ENCODE results near the gene MCU. TPM values are rescaled to one million over a fixed set of nuclear protein-coding genes. Genes with fewer than 3 reads are reported as not detected.

Gene MCU
- total RNA-seq, 1 experiment from 2014 or later: 37.2 TPM

DNA sequence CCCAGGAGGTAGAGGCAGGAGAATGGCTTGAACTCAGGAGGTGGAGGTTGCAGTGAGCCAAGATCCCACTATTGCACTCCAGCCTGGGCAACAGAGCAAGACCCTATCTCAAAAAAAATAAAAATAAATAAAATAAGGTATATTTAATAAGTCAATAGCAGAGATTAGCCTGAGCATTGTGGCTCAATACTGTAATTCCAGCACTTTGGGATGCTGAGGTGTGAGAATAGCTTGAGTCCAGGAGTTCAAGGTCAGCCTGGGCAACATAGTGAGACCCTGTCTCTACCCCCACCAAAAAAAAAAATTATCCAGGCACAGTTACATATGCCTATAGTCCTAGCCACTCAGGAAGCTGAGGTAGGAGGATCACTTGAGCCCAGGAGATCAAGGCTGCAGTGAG is 163.2 kb downstream of the MCU start:
- DNase-seq (ENCODE audit: low spot score) (no peak), ATAC-seq (no peak)
- Mint-ChIP-seq H3K27me3 (ENCODE audit: low read depth) (no peaks in the 10 kb centered on the region), H3K4me1 (no peaks in the 10 kb centered on the region), H3K9me3 (peaks cover 25% of the 10 kb centered on the region), H3K27ac (no peak overlapping the region), H3K36me3 (peaks cover 19% of the 10 kb centered on the region), H3K4me3 (no peak overlapping the region)
- CTCF ChIA-PET: no interaction called here
- POLR2A ChIA-PET: no interaction called here
- TF ChIP-seq, protein P1, sequence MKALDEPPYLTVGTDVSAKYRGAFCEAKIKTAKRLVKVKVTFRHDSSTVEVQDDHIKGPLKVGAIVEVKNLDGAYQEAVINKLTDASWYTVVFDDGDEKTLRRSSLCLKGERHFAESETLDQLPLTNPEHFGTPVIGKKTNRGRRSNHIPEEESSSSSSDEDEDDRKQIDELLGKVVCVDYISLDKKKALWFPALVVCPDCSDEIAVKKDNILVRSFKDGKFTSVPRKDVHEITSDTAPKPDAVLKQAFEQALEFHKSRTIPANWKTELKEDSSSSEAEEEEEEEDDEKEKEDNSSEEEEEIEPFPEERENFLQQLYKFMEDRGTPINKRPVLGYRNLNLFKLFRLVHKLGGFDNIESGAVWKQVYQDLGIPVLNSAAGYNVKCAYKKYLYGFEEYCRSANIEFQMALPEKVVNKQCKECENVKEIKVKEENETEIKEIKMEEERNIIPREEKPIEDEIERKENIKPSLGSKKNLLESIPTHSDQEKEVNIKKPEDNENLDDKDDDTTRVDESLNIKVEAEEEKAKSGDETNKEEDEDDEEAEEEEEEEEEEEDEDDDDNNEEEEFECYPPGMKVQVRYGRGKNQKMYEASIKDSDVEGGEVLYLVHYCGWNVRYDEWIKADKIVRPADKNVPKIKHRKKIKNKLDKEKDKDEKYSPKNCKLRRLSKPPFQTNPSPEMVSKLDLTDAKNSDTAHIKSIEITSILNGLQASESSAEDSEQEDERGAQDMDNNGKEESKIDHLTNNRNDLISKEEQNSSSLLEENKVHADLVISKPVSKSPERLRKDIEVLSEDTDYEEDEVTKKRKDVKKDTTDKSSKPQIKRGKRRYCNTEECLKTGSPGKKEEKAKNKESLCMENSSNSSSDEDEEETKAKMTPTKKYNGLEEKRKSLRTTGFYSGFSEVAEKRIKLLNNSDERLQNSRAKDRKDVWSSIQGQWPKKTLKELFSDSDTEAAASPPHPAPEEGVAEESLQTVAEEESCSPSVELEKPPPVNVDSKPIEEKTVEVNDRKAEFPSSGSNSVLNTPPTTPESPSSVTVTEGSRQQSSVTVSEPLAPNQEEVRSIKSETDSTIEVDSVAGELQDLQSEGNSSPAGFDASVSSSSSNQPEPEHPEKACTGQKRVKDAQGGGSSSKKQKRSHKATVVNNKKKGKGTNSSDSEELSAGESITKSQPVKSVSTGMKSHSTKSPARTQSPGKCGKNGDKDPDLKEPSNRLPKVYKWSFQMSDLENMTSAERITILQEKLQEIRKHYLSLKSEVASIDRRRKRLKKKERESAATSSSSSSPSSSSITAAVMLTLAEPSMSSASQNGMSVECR (CRISPR knock-in tag; IDR thresholded peaks at IDR 0.05; ENCODE audit: borderline replicate concordance): no peak
- TF ChIP-seq SMAD4 (CRISPR knock-in tag; IDR thresholded peaks at IDR 0.05) (no peak), ZNF317 (CRISPR knock-in tag; IDR thresholded peaks at IDR 0.05; ENCODE audit: borderline replicate concordance, low read depth) (no peak), ZNF232 (CRISPR knock-in tag; IDR thresholded peaks at IDR 0.05) (no peak), PRRX2 (CRISPR knock-in tag; IDR thresholded peaks at IDR 0.05) (no peak), SP1 (CRISPR knock-in tag; conservative IDR thresholded peaks at IDR 0.05) (no peak), GRHL2 (CRISPR knock-in tag; IDR thresholded peaks at IDR 0.05; ENCODE audit: insufficient replicate concordance, severe bottlenecking) (no peak)
- TF ChIP-seq, protein P2, sequence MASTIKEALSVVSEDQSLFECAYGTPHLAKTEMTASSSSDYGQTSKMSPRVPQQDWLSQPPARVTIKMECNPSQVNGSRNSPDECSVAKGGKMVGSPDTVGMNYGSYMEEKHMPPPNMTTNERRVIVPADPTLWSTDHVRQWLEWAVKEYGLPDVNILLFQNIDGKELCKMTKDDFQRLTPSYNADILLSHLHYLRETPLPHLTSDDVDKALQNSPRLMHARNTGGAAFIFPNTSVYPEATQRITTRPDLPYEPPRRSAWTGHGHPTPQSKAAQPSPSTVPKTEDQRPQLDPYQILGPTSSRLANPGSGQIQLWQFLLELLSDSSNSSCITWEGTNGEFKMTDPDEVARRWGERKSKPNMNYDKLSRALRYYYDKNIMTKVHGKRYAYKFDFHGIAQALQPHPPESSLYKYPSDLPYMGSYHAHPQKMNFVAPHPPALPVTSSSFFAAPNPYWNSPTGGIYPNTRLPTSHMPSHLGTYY (CRISPR knock-in tag; IDR thresholded peaks at IDR 0.05): no peak
- TF ChIP-seq, protein P3, sequence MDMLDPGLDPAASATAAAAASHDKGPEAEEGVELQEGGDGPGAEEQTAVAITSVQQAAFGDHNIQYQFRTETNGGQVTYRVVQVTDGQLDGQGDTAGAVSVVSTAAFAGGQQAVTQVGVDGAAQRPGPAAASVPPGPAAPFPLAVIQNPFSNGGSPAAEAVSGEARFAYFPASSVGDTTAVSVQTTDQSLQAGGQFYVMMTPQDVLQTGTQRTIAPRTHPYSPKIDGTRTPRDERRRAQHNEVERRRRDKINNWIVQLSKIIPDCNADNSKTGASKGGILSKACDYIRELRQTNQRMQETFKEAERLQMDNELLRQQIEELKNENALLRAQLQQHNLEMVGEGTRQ (CRISPR knock-in tag; IDR thresholded peaks at IDR 0.05): no peak

DNA sequence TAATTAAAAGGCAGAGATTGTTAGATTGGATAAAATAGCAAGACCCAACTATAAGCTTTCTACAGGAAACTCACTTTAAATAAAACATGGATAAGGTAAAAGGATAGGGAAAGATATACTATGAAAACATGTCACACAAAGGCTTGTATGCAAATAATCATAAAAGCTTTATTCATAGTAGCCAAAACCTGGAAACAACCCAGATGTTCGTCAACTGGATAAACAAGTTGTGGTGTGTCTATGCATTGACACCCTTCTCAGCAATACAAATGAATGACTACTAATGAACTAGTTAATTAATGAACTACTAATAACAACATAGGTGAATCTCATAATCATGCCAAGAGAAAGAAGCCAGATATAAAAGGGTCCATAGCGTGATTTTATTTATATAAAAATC is 163.8 kb downstream of the MCU start:
- H3K27ac Mint-ChIP-seq: no peak overlapping the region
- ChIA-PET POLR2A (no interaction called here), CTCF (no interaction called here)
- no peak for DNase-seq (ENCODE audit: low spot score)
- H3K36me3 Mint-ChIP-seq: peaks cover 23% of the 10 kb centered on the region
- H3K9me3 Mint-ChIP-seq: peaks cover 25% of the 10 kb centered on the region
- no peak for TF ChIP-seq ETV6 (CRISPR knock-in tag; IDR thresholded peaks at IDR 0.05)
- no peak for TF ChIP-seq NR1H2 (CRISPR knock-in tag; IDR thresholded peaks at IDR 0.05)
- TF ChIP-seq FOXK1 (CRISPR knock-in tag; IDR thresholded peaks at IDR 0.05): no peak
- TF ChIP-seq, protein P4, sequence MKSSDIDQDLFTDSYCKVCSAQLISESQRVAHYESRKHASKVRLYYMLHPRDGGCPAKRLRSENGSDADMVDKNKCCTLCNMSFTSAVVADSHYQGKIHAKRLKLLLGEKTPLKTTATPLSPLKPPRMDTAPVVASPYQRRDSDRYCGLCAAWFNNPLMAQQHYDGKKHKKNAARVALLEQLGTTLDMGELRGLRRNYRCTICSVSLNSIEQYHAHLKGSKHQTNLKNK (CRISPR knock-in tag; IDR thresholded peaks at IDR 0.05): no peak
- TF ChIP-seq, protein P5, sequence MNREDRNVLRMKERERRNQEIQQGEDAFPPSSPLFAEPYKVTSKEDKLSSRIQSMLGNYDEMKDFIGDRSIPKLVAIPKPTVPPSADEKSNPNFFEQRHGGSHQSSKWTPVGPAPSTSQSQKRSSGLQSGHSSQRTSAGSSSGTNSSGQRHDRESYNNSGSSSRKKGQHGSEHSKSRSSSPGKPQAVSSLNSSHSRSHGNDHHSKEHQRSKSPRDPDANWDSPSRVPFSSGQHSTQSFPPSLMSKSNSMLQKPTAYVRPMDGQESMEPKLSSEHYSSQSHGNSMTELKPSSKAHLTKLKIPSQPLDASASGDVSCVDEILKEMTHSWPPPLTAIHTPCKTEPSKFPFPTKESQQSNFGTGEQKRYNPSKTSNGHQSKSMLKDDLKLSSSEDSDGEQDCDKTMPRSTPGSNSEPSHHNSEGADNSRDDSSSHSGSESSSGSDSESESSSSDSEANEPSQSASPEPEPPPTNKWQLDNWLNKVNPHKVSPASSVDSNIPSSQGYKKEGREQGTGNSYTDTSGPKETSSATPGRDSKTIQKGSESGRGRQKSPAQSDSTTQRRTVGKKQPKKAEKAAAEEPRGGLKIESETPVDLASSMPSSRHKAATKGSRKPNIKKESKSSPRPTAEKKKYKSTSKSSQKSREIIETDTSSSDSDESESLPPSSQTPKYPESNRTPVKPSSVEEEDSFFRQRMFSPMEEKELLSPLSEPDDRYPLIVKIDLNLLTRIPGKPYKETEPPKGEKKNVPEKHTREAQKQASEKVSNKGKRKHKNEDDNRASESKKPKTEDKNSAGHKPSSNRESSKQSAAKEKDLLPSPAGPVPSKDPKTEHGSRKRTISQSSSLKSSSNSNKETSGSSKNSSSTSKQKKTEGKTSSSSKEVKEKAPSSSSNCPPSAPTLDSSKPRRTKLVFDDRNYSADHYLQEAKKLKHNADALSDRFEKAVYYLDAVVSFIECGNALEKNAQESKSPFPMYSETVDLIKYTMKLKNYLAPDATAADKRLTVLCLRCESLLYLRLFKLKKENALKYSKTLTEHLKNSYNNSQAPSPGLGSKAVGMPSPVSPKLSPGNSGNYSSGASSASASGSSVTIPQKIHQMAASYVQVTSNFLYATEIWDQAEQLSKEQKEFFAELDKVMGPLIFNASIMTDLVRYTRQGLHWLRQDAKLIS (CRISPR knock-in tag; IDR thresholded peaks at IDR 0.05; ENCODE audit: borderline replicate concordance): no peak
- no peak for TF ChIP-seq ZNF219 (CRISPR knock-in tag; IDR thresholded peaks at IDR 0.05; ENCODE audit: borderline replicate concordance)
- TF ChIP-seq RORB (CRISPR knock-in tag; IDR thresholded peaks at IDR 0.05): no peak
- no peak for TF ChIP-seq EMX1 (CRISPR knock-in tag; IDR thresholded peaks at IDR 0.05)
- no peak overlapping the region for H3K4me3 Mint-ChIP-seq
- H3K4me1 Mint-ChIP-seq: no peaks in the 10 kb centered on the region
- H3K27me3 Mint-ChIP-seq (ENCODE audit: low read depth): no peaks in the 10 kb centered on the region
- ATAC-seq: no peak
